K562 (cell line): ENCODE measurements around the gene DNAJC1. TPM values are rescaled to one million over a fixed set of nuclear protein-coding genes. Genes with fewer than 3 reads are reported as not detected.

Experiments used
- ATAC-seq: fragments of 200-7000 bp; cut with Tn5 transposase; 3 replicates; pipeline ENCODE4 v1.9.1; 2020; ENCODE audit warnings: moderate library complexity
- BruUV-seq: library from RNA; stranded (reverse); fragments of 400-500 nt; replicated peaks from 2 replicates; lab custom pipeline; 2021; lab: Mats Ljungman, UMichigan
- CTCF ChIA-PET: fragments of 300-600 bp; formaldehyde crosslinking; extraction: SDS; loops from one replicate; lab custom pipeline; 2021; ENCODE audit warnings: low intra/inter-chr PET ratio; lab: Yijun Ruan, JAX
- POLR2A ChIA-PET: fragments of 300-600, 350-650 bp; sonication (Branson Sonifier 250); formaldehyde crosslinking; extraction: SDS; loops from one replicate; lab custom pipeline; 2021; ENCODE audit warnings: antibody characterized with exemption, inconsistent platforms; lab: Yijun Ruan, JAX
- DNase-seq, 4 experiments: peaks; one replicate each; pipeline versions ENCODE4 v3.0.0 to v3.0.0-alpha.2; 2011 to 2018; ENCODE audit warnings: low spot score in 3 of 4, mixed read lengths in 3 of 4; ENCODE audit errors: extremely low read depth in 1 of 4
- FAIRE-seq: peaks from 2 replicates; lab custom pipeline; 2011; peaks lifted over from hg19 to GRCh38; lab: Jason Lieb, UNC
- H2AFZ ChIP-seq: 2 replicates; pipeline ENCODE4 v1.6.0; 2011; ENCODE audit warnings: low read depth, low read length, control low read depth, inconsistent platforms
- H3K27ac ChIP-seq: fragments of 200-600 bp; 3 replicates; pipeline ENCODE4 v1.8.0; 2011; ENCODE audit warnings: low read depth, mild to moderate bottlenecking, control low read depth, inconsistent platforms, low read length, moderate library complexity, mixed read lengths; ENCODE audit errors: extremely low read depth
- H3K27me3 ChIP-seq, 2 experiments: fragments of 300-600 bp in 1 of 2; 2 replicates in 1 of 2; 3 replicates in 1 of 2; pipeline versions ENCODE4 v1.6.0 to v1.8.0; 2011; ENCODE audit warnings: inconsistent platforms in 2 of 2, low read length in 2 of 2, mild to moderate bottlenecking in 1 of 2, mixed read lengths in 1 of 2, moderate library complexity in 1 of 2; ENCODE audit not compliant: control insufficient read depth in 2 of 2, insufficient read depth in 2 of 2
- H3K36me3 ChIP-seq: fragments of 300-600 bp; 3 replicates; pipeline ENCODE4 v1.8.0; 2011; ENCODE audit warnings: mild to moderate bottlenecking, low read length, inconsistent platforms; ENCODE audit not compliant: control insufficient read depth, insufficient read depth
- H3K4me1 ChIP-seq, 2 experiments: fragments of 200-600 bp in 1 of 2; replicated peaks in 1 of 2; 2 replicates in 1 of 2; 3 replicates in 1 of 2; pipeline versions ENCODE4 v1.5.1 to v1.8.0; 2011; ENCODE audit warnings: inconsistent platforms in 2 of 2, low read length in 2 of 2, mild to moderate bottlenecking in 1 of 2, mixed read lengths in 1 of 2, moderate library complexity in 1 of 2; ENCODE audit not compliant: control insufficient read depth in 2 of 2, insufficient read depth in 2 of 2
- H3K4me2 ChIP-seq: 2 replicates; pipeline ENCODE4 v1.6.1; 2011; ENCODE audit warnings: low read length, control low read depth, inconsistent platforms, mixed read lengths; ENCODE audit not compliant: insufficient read depth
- H3K4me3 ChIP-seq: fragments of 200-600 bp; sonication (generic), shearing (Covaris generic); 2 replicates; pipeline ENCODE4 v1.5.1; 2016; ENCODE audit warnings: control low read depth, inconsistent platforms
- H3K79me2 ChIP-seq: fragments of 200-600 bp; 3 replicates; pipeline ENCODE4 v1.8.0; 2011; ENCODE audit warnings: low read length, inconsistent platforms; ENCODE audit not compliant: control insufficient read depth, insufficient read depth
- H3K9ac ChIP-seq, 2 experiments: 2 replicates each; pipeline versions ENCODE4 v1.6.0 to v1.6.1; 2011; ENCODE audit warnings: low read depth in 2 of 2, low read length in 2 of 2, control low read depth in 1 of 2, inconsistent platforms in 1 of 2, mild to moderate bottlenecking in 1 of 2, mixed read lengths in 1 of 2; ENCODE audit not compliant: insufficient read depth in 1 of 2
- H3K9me1 ChIP-seq: one replicate; pipeline ENCODE4 v1.6.0; 2011; ENCODE audit warnings: inconsistent platforms, mild to moderate bottlenecking, low read length, moderate library complexity; ENCODE audit not compliant: control insufficient read depth, insufficient read depth
- H3K9me3 ChIP-seq: replicated peaks from 2 replicates; pipeline ENCODE4 v1.5.1; 2011; ENCODE audit warnings: low read depth, low read length, inconsistent platforms; ENCODE audit not compliant: control insufficient read depth, insufficient read depth
- H4K20me1 ChIP-seq: replicated peaks from 2 replicates; pipeline ENCODE4 v1.6.1; 2011; ENCODE audit warnings: low read length, inconsistent platforms, mixed read lengths; ENCODE audit not compliant: control insufficient read depth, insufficient read depth
- ATF3 ChIP-seq, 2 experiments: fragments of 450-650 bp in 1 of 2; sonication (generic) in 1 of 2; formaldehyde crosslinking in 1 of 2; IDR thresholded peaks in 1 of 2; conservative IDR thresholded peaks in 1 of 2; 2 replicates each; pipeline versions ENCODE4 v1.6.1 to v1.8.1; 2016 to 2023; ENCODE audit warnings: mild to moderate bottlenecking in 2 of 2, moderate library complexity in 2 of 2, inconsistent platforms in 1 of 2, missing genetic modification reagents in 1 of 2
- ELF2 ChIP-seq: fragments of 250-450 bp; sonication (Bioruptor Pico); IDR thresholded peaks from 2 replicates; pipeline ENCODE4 v1.5.0; 2021; ENCODE audit warnings: mild to moderate bottlenecking
- GMEB1 ChIP-seq: fragments of 250-450 bp; sonication (Bioruptor Pico); IDR thresholded peaks from 2 replicates; pipeline ENCODE4 v1.4.0; 2020; ENCODE audit warnings: mild to moderate bottlenecking
- HIVEP1 ChIP-seq: fragments of 250-450 bp; sonication (Bioruptor Pico); IDR thresholded peaks from 2 replicates; pipeline ENCODE4 v1.4.0; 2020; ENCODE audit warnings: mild to moderate bottlenecking
- HLTF ChIP-seq: fragments of 450-650 bp; IDR thresholded peaks from 2 replicates; pipeline ENCODE4 v1.6.1; 2016
- JUN ChIP-seq, 2 experiments: sonication (generic) in 1 of 2; formaldehyde crosslinking in 1 of 2; IDR thresholded peaks; 2 replicates each; pipeline versions ENCODE4 v1.6.1 to v1.8.0; 2012 to 2022; ENCODE audit warnings: borderline replicate concordance in 2 of 2, mild to moderate bottlenecking in 2 of 2, improper control_type of control experiment in 1 of 2, low read depth in 1 of 2, low read length in 1 of 2, missing genetic modification reagents in 1 of 2
- NCOA2 ChIP-seq, 2 experiments: fragments of 450-650 bp; IDR thresholded peaks; 2 replicates each; pipeline ENCODE4 v1.6.1; 2018; ENCODE audit warnings: mild to moderate bottlenecking in 2 of 2, moderate library complexity in 1 of 2; ENCODE audit not compliant: partially characterized antibody in 2 of 2
- NR4A1 ChIP-seq, 2 experiments: fragments of 250-450 bp in 1 of 2; fragments of 450-650 bp in 1 of 2; sonication (Bioruptor Pico) in 1 of 2; IDR thresholded peaks; 2 replicates each; pipeline versions ENCODE4 v1.4.0 to v1.6.1; 2016 to 2020; ENCODE audit warnings: mild to moderate bottlenecking in 2 of 2, missing compliant biosample characterization in 1 of 2, missing genetic modification characterization in 1 of 2, moderate library complexity in 1 of 2
- NRF1 ChIP-seq, 2 experiments: fragments of 450-650 bp; IDR thresholded peaks in 1 of 2; conservative IDR thresholded peaks in 1 of 2; 2 replicates each; pipeline ENCODE4 v1.6.1; 2014; ENCODE audit warnings: mild to moderate bottlenecking in 2 of 2
- SOX6 ChIP-seq: fragments of 450-650 bp; IDR thresholded peaks from 2 replicates; pipeline ENCODE4 v1.6.1; 2014; ENCODE audit warnings: mild to moderate bottlenecking
- SPI1 ChIP-seq: IDR thresholded peaks from 2 replicates; pipeline ENCODE4 v1.6.1; 2011; ENCODE audit warnings: low read depth, low read length, control low read depth, borderline replicate concordance
- TARDBP ChIP-seq: fragments of 450-650 bp; IDR thresholded peaks from 2 replicates; pipeline ENCODE4 v1.6.1; 2016
- TCF7L2 ChIP-seq: fragments of 150-350 bp; IDR thresholded peaks from 2 replicates; pipeline ENCODE4 v1.6.1; 2016; ENCODE audit warnings: low read depth, mild to moderate bottlenecking, low read length, moderate library complexity
- TSHZ1 ChIP-seq: fragments of 250-450 bp; sonication (Bioruptor Pico); IDR thresholded peaks from 2 replicates; pipeline ENCODE4 v1.4.0; 2020; ENCODE audit warnings: mild to moderate bottlenecking, moderate library complexity
- ZNF507 ChIP-seq: conservative IDR thresholded peaks from 2 replicates; pipeline ENCODE4 v1.6.1; 2017; ENCODE audit warnings: missing genetic modification characterization, missing compliant biosample characterization
- ZNF77 ChIP-seq: fragments of 250-450 bp; sonication (Bioruptor Pico); IDR thresholded peaks from 2 replicates; pipeline ENCODE4 v1.5.0; 2020
- ZZZ3 ChIP-seq: fragments of 450-650 bp; IDR thresholded peaks from 2 replicates; pipeline ENCODE4 v1.6.1; 2016; ENCODE audit warnings: antibody characterized with exemption, mild to moderate bottlenecking, moderate library complexity
- WGBS: fragments of 100-300 bp; shearing (Covaris generic); methylation state at CpG from one replicate; pipeline ENCODE4 v1.1.6; 2016; ENCODE audit warnings: low coverage, mixed read lengths; ENCODE audit not compliant: insufficient coverage; ENCODE audit errors: missing lambda C conversion rate; 5-methylcytosine and 5-hydroxymethylcytosine counted together
- in situ Hi-C: fragments of 300-500 bp; cut with MboI; formaldehyde crosslinking; loops from 4 replicates; pipeline ENCODE4 v1.15.0; 2018; ENCODE audit warnings: inconsistent platforms, mixed read lengths
- intact Hi-C: fragments of 100-400 bp; cut with micrococcal nuclease; formaldehyde crosslinking; loops from 2 replicates; pipeline ENCODE4 v1.14.2; 2022
- polyA plus RNA-seq, 8 experiments: library from polyadenylated mRNA; depleted of rRNA in 4 of 8; stranded (reverse) in 5 of 8; unstranded in 3 of 8; fragments of >200 nt; fragmentation: Nextera tagmentation in 2 of 8; fragmentation: Illumina TruSeq in 1 of 8; extraction: Ambion mirVana in 2 of 8; extraction: Trizol in 1 of 8; gene quantifications; 2 replicates each; pipeline versions ENCODE4 v1.2.1 to v1.2.3, GENCODE V29; 2011 to 2014; ENCODE audit warnings: inconsistent platforms in 1 of 8, missing spikeins in 1 of 8
- total RNA-seq, 7 experiments: library from RNA; depleted of rRNA in 6 of 7; stranded (reverse); fragments of >200 nt in 6 of 7; fragmentation: Illumina TruSeq in 2 of 7; extraction: Trizol in 2 of 7; gene quantifications; 2 replicates each; pipeline versions ENCODE4 v1.2.1 to v1.2.3, GENCODE V29; 2011 to 2021; ENCODE audit warnings: low replicate concordance in 1 of 7

The DNAJC1 gene
- total and polyA plus RNA-seq, 9 of the 15 experiments (the other 6 are each of a cell fraction or from before 2014, with no cell fraction given): 5.4 to 77.6 (median 40.3) TPM

- no peaks in the 10 kb centered on the region for H3K36me3 ChIP-seq
- peaks cover 4 to 7% of the 10 kb centered on the region in 2 experiments; a peak in 3 of 5 replicates for H3K4me1 ChIP-seq
- H3K9me3 ChIP-seq: no peaks in the 10 kb centered on the region
- H3K4me2 ChIP-seq: no peak overlapping the region
- no TSS peak for BruUV-seq
- no peak overlapping the region for H3K9ac ChIP-seq
- POLR2A ChIA-PET: no interaction called here
- H3K9me1 ChIP-seq: no peaks in the 10 kb centered on the region
- no peaks in the 10 kb centered on the region for H4K20me1 ChIP-seq
- WGBS: 8% methylated on average over 1 of the region's 1 CpG
- no peak for FAIRE-seq
- DNase-seq: peak; percentile 45 to 55 (median 50)
- peak; percentile 75 for ATAC-seq
- intact Hi-C loops: loop anchor here (5.0 kb wide), 3 partner anchors 221 to 676 kb away; no protein-coding TSS in a partner anchor
- H3K27ac ChIP-seq: no peak overlapping the region
- H2AFZ ChIP-seq: no peak overlapping the region
- peaks cover 70% of the 10 kb centered on the region for H3K79me2 ChIP-seq
- CTCF ChIA-PET: interaction anchor here (0.6 to 1.1 kb wide), 2 partner anchors 225 to 344 kb away, joined by 3 to 4 read pairs; no protein-coding TSS in a partner anchor
- in situ Hi-C loops: loop anchor here (25.0 kb wide), 1 partner anchor 891 kb away; no protein-coding TSS in a partner anchor
- no peaks in the 10 kb centered on the region for H3K27me3 ChIP-seq
- H3K4me3 ChIP-seq: no peak overlapping the region
- no peak for TF ChIP-seq TARDBP
- TF ChIP-seq NCOA2 (IDR thresholded peaks at IDR 0.05; ENCODE audit: partially characterized antibody in 2 of 2): peak in 1 of 2 experiments; percentile 32
- TF ChIP-seq SOX6: peak; percentile 65; the same call in 1 of the 2 replicates
- no peak for TF ChIP-seq ZNF77 (CRISPR knock-in tag)
- TF ChIP-seq ELF2 (CRISPR knock-in tag): no peak
- no peak for TF ChIP-seq TSHZ1 (CRISPR knock-in tag)
- TF ChIP-seq NRF1 (conservative IDR thresholded peaks at IDR 0.05 in 1 of 2, IDR thresholded peaks at IDR 0.05 in 1 of 2): no peak
- no peak for TF ChIP-seq ZZZ3
- no peak for TF ChIP-seq TCF7L2
- no peak for TF ChIP-seq ZNF507
- TF ChIP-seq GMEB1: no peak
- TF ChIP-seq JUN (IDR thresholded peaks at IDR 0.05; ENCODE audit: borderline replicate concordance, low read depth, low read length): no peak
- TF ChIP-seq JUN (CRISPR knock-in tag; IDR thresholded peaks at IDR 0.05; ENCODE audit: borderline replicate concordance): no peak
- no peak for TF ChIP-seq HLTF
- no peak for TF ChIP-seq SPI1
- no peak for TF ChIP-seq NR4A1 (CRISPR knock-in tag; IDR thresholded peaks at IDR 0.05)
- TF ChIP-seq NR4A1 (tag; IDR thresholded peaks at IDR 0.05): no peak
- TF ChIP-seq HIVEP1 (CRISPR knock-in tag): no peak
- TF ChIP-seq ATF3 (IDR thresholded peaks at IDR 0.05): no peak
- no peak for TF ChIP-seq ATF3 (CRISPR knock-in tag; conservative IDR thresholded peaks at IDR 0.05)
Observed at GRCh38 chr10:21953585-21954057, 49.9 kb downstream of the DNAJC1 start.
